LHCN-M2 (cell line): Measurements from ENCODE around the gene MUC5AC. TPM values are rescaled to one million over a fixed set of nuclear protein-coding genes. Genes with fewer than 3 reads are reported as not detected.

ENCODE experiments used
- total RNA-seq: library from RNA; depleted of rRNA; stranded (reverse); fragments of >200 nt; gene quantifications from 2 replicates; pipeline ENCODE4 v1.2.3, GENCODE V29; 2014; rRNA removed

Gene MUC5AC
- total RNA-seq, 1 experiment from 2014 or later, result not detected

Other genes with a start within 250 kb of the MUC5AC start
- 52.2 and 58.5 TPM in 2 replicates for gene CHID1, start 247.1 kb upstream of the MUC5AC start, total RNA-seq
- 39.0 and 40.3 TPM in 2 replicates for gene AP2A2, start 232.1 kb upstream of the MUC5AC start, total RNA-seq
- gene MUC6, start 121.2 kb upstream of the MUC5AC start, total RNA-seq, result not detected in 2 replicates
- not detected in 2 replicates for gene MUC2, start 83.1 kb upstream of the MUC5AC start, total RNA-seq
- gene MUC5B, start 65.1 kb downstream of the MUC5AC start, total RNA-seq, result not detected in 2 replicates
- gene TOLLIP, start 151.7 kb downstream of the MUC5AC start, total RNA-seq, result 31.5 and 42.1 TPM in 2 replicates
- 0.34 TPM in 1 of 2 replicates, not detected in the other for gene BRSK2, start 232.0 kb downstream of the MUC5AC start, total RNA-seq